NK-92 (cell line): ENCODE measurements around the gene HOMER2.
"Not testable (repeated sequence)": the region's sequence is repeated elsewhere in the genome, so short reads cannot be mapped to it uniquely, and the experiment has no call there.

Experiments
- DNase-seq: peaks from one replicate; lab custom pipeline; 2025; ENCODE audit not compliant: unreplicated experiment; lab: John Stamatoyannopoulos, UW

Gene HOMER2

DNA sequence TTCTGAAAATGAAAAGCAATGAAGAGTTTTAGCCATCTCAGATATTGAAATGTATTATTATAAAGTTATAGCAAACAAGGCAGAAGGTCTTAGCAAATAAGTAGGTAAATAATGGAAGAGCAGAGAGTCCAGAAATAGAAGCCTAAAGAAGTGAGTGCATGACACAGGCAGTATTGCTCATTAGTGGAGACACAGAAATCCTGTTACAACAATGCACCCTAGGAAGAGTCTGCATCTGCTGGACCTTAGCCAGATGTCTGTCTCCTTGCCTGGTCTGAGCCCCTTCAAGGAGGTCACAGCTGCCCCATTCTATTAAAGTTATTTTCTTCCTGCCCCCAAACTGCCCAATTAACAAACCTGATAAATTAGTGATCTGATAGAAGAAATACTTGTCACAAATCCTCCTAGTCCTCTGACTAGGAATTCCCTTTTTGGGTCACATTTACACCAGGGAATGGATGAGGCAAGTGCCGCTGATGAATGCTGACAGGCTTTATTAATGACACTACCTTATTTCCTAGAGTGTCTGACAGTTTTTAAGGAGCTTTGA, 51.9 kb downstream of the HOMER2 start:
- no peak for DNase-seq

DNA sequence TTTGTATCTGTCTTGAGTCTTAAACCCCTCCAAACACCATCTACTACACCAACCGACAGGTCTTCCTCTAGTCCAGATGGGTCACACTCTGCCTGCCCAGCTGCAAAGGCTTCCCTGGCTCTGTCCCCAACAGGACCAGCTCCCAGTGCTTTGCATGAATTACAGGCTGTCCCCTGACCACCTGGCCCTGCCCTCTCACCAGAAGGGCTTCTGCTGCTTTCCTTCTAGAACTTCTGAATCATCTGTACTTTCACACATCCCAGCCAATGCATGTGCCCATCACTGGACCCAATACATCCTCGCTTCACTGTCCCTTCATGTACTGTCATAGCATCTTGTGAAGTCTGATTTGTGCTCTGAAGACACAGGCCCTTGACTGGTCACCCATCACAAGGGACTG, 53.6 kb downstream of the HOMER2 start:
- DNase-seq, result no peak

DNA sequence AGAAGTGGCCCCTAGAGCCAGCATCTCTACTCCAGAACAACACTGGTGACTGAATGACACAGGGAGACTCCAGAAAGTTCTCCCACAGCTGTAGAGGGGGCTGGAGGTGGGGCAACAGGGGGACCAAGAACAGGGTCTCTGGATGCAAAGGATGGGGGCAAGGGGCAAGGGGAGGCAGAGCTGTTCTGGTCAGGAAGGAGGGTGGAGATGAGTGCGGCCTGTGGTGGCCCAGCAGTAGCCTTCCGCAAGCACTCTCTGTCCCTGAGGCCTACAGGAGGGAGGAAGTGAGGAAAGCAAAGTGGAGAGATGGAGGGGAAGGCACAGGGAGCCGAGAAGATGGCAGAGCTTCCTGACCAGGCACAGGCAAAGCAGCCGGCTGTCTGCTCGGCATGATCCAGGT, 56.5 kb downstream of the HOMER2 start:
- no peak for DNase-seq

DNA sequence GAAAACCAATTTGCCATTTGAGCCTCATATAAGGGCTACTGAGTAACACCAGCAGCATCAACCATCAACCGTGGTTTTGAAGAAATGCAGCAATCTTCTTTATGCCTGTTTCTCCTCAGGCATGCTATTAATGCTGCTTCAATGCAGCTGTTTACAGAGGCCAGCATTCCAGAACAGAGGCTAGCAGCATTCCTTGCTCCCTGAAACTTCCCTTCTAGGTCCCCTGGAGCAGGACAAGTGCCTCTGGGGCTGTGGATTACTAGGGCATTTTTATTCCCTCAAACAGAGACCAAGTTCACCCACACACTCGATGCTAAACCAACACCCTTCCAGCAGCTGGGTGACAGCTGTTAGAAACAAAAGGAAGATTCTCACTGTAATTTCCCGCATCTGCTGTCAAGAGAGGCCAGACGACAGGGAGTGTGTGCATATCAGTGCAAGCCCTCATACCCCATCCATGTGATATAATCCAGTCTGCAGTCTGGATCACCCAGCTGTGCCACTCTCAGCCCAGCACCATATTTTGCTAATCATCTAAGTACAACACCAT, 57.5 kb downstream of the HOMER2 start:
- no peak for DNase-seq

DNA sequence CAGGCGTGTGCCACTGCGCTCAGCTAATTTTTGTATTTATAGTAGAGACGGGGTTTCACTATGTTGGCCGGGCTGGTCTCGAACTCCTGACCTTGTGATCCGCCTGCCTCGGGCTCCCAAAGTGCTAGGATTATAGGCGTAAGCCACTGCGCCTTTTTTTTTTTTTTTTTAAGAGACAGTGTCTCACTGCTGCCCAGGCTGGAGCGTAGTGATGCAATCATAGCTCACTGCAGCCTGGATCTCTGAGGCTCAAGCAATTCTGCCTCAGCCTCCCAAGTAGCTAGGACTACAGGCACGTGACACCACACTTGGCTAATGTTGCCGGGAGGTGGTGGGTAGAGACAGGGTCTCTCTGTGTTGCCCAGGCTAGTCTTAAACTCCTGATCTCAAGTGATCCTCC, 59.0 kb downstream of the HOMER2 start:
- not testable (repeated sequence) for DNase-seq

DNA sequence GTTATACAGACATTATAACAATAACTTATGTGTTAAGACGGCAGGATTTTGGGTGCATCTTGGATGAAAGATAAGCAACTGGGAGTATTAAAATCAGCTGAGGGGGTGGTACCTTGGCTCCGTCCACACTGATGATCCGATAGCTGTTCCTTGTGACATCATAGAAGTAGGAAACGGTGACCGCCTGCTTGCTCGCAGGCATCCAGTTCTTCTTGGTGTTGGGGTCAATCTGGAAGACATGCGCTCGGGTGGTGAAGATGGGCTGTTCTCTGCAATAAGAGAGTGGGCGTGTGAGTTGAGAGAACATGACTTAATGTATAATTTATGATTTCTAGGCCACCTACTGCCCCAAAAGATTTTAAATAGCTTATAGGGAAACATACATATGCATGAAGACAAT, 59.9 kb downstream of the HOMER2 start:
- DNase-seq, result no peak

DNA sequence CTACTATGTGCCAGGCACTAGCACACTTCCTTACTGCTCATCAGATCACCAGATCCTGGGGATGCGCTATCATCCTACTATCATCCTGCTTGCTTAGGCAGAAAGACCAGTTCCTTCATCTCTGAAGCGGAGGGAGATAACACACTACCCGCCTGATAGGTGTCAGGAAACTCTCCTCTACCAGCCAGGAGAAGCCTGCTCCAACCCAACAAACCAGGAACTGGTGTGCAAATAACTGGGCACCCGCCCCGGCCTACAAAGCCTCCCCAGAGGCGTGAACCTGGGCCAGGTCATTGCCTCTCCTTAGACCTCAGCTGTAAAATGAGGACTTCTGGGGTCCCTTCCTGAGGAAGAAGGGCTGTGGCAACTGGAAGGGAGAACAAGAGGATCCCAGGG, 61.5 kb downstream of the HOMER2 start:
- no peak for DNase-seq

DNA sequence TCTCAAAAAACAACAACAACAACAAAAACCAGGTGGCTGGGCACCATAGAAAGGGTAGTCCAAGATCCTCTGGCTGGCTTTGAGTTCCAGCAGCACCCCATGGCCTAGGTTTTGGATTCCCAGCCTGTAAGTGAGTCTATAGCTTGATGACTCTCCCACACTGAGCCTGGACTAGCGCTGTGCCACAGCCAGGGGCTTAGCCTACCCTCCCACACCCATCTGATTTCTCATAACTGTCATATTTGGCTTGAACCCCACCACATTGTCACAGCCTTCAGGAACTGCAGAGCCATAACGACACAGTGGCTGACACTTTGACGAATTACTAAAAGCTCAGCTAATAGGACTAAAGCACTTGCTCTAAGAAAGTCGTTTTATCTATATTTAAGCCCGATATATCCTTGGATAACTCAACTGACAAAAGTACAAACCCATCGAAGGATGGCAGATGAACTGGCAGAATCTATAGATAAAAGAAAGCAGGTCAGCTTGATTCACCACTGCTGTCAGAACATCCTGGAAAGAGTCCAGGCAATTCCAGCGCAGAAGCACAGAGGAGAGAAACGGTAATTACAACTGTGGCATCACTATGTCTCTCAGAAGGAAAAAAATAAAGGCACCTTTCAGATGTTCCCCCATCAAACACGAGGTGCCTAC, 62.1 kb downstream of the HOMER2 start:
- no peak for DNase-seq

DNA sequence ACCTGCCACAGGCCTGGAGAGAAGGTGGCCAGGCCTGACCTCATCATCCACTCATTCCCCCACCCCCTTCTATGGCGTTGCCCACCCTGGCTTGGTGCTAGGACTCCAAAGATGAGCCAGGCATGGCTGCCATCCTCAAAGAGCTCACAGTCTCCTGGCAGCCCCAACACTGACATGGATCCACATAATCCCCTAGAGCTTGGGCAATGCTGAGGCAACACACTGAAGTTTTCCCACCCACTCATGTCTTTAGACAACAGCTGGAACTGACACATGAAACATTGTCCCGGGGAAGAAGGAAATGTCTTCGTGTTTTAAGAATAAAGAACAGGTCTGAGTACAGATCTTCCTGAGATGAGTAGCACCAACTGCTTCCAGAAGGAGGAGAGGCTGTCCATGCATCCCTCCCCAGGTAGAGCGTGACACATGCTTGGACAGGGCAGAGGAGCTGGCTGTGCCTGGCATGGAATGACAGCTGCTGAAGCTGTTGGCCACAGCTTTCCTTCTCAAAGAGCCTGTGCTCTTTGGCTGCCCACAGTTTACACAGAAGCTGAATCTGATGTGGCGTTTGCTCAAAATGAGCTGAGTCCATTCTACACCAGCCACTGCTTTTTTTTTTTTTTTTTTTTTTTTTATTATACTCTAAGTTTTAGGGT, 70.1 kb downstream of the HOMER2 start:
- no peak for DNase-seq

DNA sequence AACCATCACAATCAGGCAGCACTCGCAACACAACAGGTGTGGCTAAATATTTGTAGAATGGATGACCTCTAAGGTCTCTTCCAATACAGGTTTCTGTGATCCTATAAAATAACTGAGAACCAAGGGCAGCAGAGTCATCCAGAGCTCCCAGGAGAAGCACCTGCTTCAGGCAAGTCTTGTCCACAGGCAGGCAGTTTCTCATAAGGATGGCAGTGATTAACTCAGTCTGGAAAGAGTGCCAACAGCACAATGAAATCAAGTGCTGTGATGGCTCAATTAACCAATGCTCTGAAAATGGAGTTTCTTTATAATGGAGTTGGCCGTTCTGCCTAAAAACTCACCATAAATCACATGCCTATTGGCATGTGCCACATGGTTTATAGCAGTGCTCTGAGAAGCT, 70.8 kb downstream of the HOMER2 start:
- DNase-seq, result no peak

DNA sequence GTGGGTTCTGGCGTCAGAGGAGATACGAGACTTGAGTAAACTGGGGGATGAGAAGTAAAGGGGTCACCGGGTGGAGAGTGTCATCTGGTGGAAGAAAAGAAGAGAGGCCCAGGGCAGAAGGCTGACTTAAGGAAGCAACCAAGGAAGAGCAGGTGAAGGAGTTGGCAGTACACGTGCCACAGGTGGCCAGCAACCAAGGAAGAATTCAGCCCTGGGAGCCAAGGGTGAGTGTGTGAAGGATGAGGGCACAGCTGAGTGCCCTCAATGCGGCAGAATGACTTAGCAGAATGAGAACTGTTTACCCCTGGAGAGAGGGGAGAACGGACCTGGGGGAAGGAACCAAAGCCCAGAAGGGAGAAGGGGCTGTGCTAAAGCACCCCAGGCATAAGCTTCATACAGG, 71.8 kb downstream of the HOMER2 start:
- no peak for DNase-seq

DNA sequence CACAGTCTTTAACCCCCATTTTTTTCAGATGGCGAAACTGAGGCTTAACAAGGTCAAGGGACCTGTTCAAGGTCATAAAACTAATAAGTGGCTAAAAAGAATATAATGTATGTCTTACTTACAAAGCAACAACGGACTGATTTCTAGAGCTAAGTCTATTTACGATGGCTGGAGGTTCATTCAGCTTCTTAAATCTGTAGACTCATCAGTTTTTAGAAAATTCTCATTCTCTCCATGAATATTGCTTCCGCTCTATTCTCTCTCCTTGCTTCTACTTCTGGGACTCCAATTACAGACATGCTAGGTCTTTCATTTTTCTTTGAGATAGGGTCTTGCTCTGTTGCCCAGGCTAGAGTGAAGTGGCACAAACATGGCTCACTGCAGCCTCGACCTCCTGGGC, 74.2 kb downstream of the HOMER2 start:
- DNase-seq, result no peak

DNA sequence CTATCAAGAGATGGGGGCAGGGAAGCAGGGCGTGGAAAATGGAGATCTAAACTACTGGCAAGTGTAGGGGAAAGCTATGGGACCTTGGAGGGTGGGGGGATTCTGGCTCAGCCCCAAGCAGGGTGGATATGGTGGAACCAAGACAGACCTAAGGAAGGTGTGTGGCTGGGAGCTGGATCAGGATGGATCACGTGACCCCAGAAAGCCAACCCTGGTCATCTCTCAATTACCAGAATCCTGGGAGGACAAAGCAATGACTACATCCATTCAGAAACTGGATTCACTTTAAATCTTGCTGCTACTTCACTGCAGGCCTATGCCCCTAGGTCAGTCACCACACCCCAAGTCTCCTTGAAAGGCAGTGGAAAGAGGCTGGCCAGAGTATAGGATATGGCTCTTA, 74.7 kb downstream of the HOMER2 start:
- no peak for DNase-seq

DNA sequence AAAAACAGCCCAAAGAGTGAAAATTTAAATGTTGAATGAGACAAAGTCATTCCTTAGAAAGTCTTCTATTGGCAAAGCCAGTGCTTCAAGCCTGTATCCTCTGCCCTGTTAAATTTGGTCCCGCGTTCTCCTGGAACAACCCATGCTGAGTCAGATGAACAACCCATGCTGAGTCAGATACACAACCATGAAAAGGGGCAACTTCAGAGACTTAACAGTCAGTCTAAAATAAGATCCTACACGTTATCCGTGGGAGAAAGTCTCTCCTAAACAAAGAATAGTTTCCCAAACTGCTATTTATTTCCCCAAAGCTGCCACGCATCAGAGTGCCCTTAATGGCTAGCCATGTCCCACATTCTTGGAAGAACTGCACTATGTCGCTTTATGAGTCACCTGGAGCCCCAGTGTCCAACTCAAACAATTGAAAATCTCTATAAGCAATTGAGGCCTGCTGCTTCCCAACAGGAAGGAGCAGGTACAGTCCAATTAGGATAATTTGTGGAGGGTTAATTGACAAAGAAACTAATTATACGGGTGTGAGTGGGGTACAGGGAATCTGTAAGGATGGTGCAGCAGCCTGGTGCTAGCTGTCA, 77.0 kb downstream of the HOMER2 start:
- DNase-seq, result no peak

DNA sequence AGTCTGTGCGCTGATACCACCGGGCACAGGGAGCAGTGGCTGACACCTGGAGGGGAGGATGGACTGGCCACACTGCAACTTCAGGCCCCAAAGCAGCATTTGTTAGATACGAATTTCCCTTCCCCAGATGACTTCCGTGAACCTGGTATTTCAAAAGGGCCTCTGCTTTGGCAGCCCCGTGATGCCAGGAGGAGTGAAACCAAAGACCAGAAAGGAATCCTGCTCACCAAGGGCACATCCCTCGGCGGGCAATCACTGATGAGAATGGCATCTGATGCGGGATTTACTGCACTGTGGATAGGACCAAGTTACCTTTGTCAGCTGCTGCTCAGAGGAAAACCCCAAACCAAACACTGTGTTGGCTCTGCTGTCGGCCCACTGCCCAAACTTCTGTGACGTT, 77.6 kb downstream of the HOMER2 start:
- DNase-seq, result no peak

DNA sequence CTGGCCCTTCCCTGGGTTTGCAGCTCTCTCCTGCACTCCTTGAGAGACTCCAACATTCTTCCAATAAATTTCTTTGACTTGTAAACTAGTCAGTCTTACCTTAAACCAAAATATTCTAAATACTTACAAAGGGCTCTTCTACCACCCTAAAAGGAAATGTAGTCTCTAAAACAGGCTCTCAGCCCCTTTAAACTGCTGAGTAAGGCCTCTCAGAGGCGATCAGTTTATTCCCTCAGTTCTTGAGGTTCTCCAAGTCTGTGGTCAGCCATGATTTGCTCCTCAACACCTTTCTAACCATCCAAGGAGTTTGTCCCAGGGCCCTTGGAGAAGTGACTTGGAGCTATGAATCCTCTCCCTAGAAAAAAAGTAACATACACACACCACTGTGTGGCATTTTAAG, 78.3 kb downstream of the HOMER2 start:
- no peak for DNase-seq

DNA sequence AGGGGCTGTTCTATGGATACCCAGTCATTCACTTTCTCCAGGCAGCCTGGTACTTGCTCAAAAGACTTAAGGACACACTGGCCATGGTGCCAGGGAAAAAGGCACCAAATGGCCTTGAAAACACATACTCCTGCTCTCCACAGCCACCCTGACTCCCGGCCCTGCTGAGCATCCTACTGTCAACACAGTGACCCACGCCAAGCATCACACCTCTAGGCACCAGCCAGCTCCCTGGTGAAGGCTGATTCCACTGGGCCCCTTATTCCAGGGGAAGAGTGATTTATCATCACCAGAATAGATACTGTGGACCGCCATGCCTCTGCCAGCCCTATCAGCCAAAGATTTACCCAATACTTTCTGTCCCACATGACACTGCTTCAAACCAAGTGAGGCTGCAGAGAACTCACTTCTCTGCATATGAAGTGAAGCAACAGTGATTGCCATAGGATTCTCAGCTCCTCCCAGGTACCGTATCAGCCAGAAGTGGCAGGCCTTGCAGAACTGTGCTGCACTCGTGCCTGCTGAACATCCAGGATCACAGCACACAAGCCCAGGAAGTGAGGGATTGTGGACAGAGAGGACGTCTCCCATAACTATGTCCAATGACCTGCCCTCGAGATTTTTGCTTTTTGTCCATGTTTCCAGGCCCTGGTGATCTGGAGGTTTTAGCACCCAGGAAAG, 79.4 kb downstream of the HOMER2 start:
- no peak for DNase-seq

DNA sequence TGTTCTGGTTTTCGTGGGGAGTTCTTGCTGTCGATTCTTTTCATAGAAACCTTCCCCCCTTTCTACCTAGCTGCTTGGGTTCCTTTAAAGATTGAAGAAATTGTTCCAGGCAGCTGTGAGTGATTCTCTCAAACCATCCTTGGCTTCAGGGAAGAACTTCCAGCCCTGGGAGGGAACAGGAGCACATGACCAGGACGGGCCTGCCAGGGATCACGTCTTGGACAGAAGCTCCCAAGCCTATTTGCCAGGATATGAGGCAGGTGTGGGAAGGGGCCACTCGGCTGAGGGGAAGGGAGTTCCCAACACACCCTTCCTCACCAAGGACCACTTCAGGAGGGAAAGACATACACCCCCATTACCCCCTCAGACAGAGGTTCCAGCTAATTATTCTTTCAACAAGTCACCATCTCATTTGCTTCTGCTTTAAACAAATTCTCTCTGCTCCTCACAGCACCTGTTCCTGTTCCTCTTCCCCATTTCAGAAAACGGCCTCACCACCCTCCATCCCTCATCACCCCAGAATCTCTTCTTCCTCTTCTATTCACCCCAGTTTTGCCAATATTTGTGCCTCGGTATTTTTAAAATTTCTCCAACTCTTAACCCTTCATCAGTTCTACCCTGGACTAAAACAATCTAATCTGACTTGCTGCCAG, 80.6 kb downstream of the HOMER2 start:
- DNase-seq, result no peak

DNA sequence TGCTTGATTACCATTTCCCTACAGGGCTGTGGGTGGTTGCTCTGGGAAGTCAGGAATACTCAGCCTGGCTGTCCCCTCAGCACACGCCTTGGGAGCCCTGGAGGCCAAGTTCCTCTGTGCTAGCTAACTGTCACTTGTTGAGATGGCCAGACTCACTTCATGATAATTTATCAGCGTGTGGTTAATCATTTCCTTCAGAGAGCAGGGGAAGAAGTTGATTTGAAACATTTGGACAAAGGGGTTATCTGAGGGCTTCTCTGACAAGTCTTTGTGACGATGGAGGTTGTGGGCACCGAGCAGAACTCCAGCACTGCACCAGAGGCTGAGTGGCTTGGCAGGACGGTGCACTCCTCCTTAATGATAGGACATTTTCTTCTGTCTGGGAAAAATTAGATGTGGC, 81.2 kb downstream of the HOMER2 start:
- DNase-seq, result no peak

DNA sequence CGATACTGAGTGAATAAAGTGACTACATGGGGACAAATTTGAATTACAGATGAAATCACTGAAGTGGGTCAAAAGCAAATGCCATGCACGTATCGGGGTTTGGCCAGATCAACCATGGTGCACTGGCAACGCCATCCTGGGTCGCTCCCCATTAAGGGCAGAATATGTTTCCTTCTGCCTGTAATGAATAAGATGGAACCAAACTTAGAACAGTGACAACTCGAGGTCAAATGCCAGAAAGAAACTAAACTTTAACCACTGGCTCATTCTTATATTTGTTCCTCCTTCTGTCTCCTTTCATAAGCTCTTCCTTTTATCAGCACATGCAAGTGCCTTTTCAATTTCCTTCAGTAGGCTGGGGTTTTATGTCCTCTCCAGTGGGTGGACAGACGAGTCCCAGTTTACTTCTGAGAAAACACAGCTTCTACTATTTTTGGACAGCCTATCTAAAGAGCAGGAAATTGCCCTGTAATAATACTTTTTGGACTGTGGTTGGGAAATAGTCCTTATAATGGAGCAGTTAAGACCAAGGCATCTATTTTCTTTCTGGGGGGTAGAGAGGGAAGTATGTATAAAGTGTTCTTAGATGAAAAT, 81.7 kb downstream of the HOMER2 start:
- DNase-seq, result no peak

DNA sequence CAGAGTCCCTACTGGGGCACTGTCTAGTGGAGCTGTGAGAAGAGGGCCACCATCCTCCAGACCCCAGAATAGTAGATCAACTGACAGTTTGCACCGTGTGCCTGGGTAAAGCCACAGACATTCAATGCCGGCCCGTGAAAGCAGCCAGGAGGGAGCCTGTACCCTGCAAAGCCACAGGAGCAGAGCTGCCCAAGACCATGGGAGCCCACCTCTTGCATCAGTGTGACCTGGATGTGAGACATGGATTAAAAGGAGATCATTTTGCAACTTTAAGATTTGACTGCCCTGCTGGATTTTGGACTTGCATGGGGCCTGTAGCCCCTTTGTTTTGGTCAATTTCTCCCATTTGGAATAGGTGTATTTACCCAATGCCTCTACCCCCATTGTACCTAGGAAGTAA, 86.5 kb downstream of the HOMER2 start:
- not testable (repeated sequence) for DNase-seq
